H1 (cell line): Measurements from ENCODE around the gene MROH7. TPM values are rescaled to one million over a fixed set of nuclear protein-coding genes. Genes with fewer than 3 reads are reported as not detected.

Source experiments
- CEBPB ChIP-seq: IDR thresholded peaks from 2 replicates; pipeline ENCODE4 v1.6.1; 2012; ENCODE audit warnings: low read depth, low read length
- PHF8 ChIP-seq: fragments of 200-600 bp; sonication (generic); conservative IDR thresholded peaks from 2 replicates; pipeline ENCODE4 v1.7.1; 2012; ENCODE audit warnings: low read depth, mild to moderate bottlenecking, inconsistent platforms, low read length, moderate library complexity
- SAP30 ChIP-seq: fragments of 300-600 bp; sonication (generic); IDR thresholded peaks from 2 replicates; pipeline ENCODE4 v1.7.1; 2012; ENCODE audit warnings: low read length, moderate library complexity, mild to moderate bottlenecking, inconsistent platforms; ENCODE audit not compliant: insufficient read depth, insufficient replicate concordance
- TBP ChIP-seq: IDR thresholded peaks from 2 replicates; pipeline ENCODE4 v1.6.1; 2011; ENCODE audit warnings: low read depth, low read length, improper control_type of control experiment
- polyA plus RNA-seq, 7 experiments: library from polyadenylated mRNA; depleted of rRNA in 3 of 7; stranded (reverse) in 5 of 7; unstranded in 2 of 7; fragments of >200 nt in 5 of 7; fragments of 200-250 nt in 2 of 7; gene quantifications; 1 replicate in 5 of 7; 2 replicates in 1 of 7; 4 replicates in 1 of 7; pipeline versions ENCODE4 v1.2.1 to v1.2.3, GENCODE V29; 2011 to 2013; ENCODE audit warnings: missing spikeins in 2 of 7, mixed read lengths in 2 of 7
- total RNA-seq: library from RNA; stranded (reverse); fragmentation: NEBNext Ultra II Directional; extraction: Animal tissue kit (Norgen Biotek cat#: 25700); gene quantifications from 2 replicates; pipeline ENCODE4 v1.2.1, GENCODE V29; 2021
- TF ChIP-seq, protein P1 (sequence below): IDR thresholded peaks from 2 replicates; pipeline ENCODE4 v1.6.1; 2011; ENCODE audit warnings: low read depth, mild to moderate bottlenecking, low read length; ENCODE audit not compliant: insufficient read depth

The MROH7 gene
- total and polyA plus RNA-seq, 2 of the 8 experiments (the other 6 are each of a cell fraction or from before 2014, with no cell fraction given), result 0.07 to 0.20 TPM

DNA sequence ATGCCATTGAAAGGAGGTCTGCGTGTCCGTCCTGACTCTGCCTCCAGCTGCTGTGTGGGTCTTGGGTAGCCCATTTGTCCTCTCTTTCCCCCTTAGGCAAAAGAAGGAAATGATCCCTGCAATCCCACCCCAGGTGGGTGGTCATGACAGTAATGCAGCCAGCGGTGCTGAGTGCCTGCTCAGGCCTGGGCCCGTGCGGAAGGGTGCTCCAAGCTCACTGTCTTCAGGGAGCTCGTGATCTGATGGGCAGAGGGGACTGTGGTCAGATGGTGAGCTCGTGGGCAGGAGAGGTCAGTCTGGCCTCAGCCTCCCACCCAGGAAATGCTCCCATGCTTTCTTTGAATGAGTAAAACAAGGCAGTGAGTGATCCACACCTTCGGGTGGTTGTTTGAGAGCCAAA lies 38.8 kb downstream of the MROH7 start (continued):
- TF ChIP-seq TBP, result no peak
- TF ChIP-seq CEBPB, result no peak
- no peak for TF ChIP-seq PHF8
- no peak for TF ChIP-seq SAP30
- TF ChIP-seq, protein P1, sequence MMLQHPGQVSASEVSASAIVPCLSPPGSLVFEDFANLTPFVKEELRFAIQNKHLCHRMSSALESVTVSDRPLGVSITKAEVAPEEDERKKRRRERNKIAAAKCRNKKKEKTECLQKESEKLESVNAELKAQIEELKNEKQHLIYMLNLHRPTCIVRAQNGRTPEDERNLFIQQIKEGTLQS, result no peak
